IMR-90 (cell line): ENCODE data around the gene TFIP11. TPM values are rescaled to one million over a fixed set of nuclear protein-coding genes. Genes with fewer than 3 reads are reported as not detected.

Experiments used
- ATAC-seq: fragments of 200-7000 bp; cut with Tn5 transposase; 2 replicates; pipeline ENCODE4 v1.9.1; 2020; ENCODE audit warnings: low read depth, mild to moderate bottlenecking, moderate library complexity
- BruUV-seq: library from RNA; stranded (reverse); fragments of 400-500 nt; replicated peaks from 2 replicates; lab custom pipeline; 2021; lab: Mats Ljungman, UMichigan
- CTCF ChIA-PET: fragments of 300-600 bp; formaldehyde crosslinking; extraction: SDS; loops from one replicate; lab custom pipeline; 2021; ENCODE audit warnings: antibody characterized with exemption; lab: Yijun Ruan, JAX
- POLR2A ChIA-PET: fragments of 300-600 bp; sonication (Branson Sonifier 250); formaldehyde crosslinking; loops from one replicate; lab custom pipeline; 2022; ENCODE audit warnings: antibody characterized with exemption; ENCODE audit not compliant: unreplicated experiment; lab: Charles Lee
- DNase-seq: peaks from one replicate; pipeline ENCODE4 v3.0.0; 2013
- H2AFZ ChIP-seq: replicated peaks from 2 replicates; pipeline ENCODE3; 2013; ENCODE audit warnings: low read length, mild to moderate bottlenecking; ENCODE audit not compliant: poor library complexity
- H2AK5ac ChIP-seq: 2 replicates; pipeline ENCODE4 v1.6.1; 2013; ENCODE audit warnings: low read depth, low read length, inconsistent platforms
- H2AK9ac ChIP-seq: replicated peaks from 2 replicates; pipeline ENCODE3; 2013; ENCODE audit warnings: mild to moderate bottlenecking, low read depth, low read length, moderate library complexity; ENCODE audit not compliant: poor library complexity
- H2BK120ac ChIP-seq: 2 replicates; pipeline ENCODE4 v1.6.1; 2013; ENCODE audit warnings: low read depth, low read length, inconsistent platforms
- H2BK15ac ChIP-seq: 3 replicates; pipeline ENCODE4 v1.6.1; 2013; ENCODE audit warnings: low read depth, low read length, inconsistent platforms
- H2BK20ac ChIP-seq: 2 replicates; pipeline ENCODE4 v1.6.1; 2013; ENCODE audit warnings: low read depth, mild to moderate bottlenecking, inconsistent platforms, low read length, moderate library complexity
- H2BK5ac ChIP-seq: 2 replicates; pipeline ENCODE4 v1.6.1; 2013; ENCODE audit warnings: mild to moderate bottlenecking, low read depth, low read length, inconsistent platforms; ENCODE audit not compliant: poor library complexity, severe bottlenecking
- H3K14ac ChIP-seq: replicated peaks from 2 replicates; pipeline ENCODE4 v1.6.1; 2013; ENCODE audit warnings: low read depth, low read length, inconsistent platforms
- H3K18ac ChIP-seq: 2 replicates; pipeline ENCODE4 v1.6.1; 2013; ENCODE audit warnings: low read depth, low read length, control low read depth
- H3K23ac ChIP-seq: 2 replicates; pipeline ENCODE4 v1.6.1; 2013; ENCODE audit warnings: low read depth, low read length, inconsistent platforms
- H3K27ac ChIP-seq: 2 replicates; pipeline ENCODE4 v1.5.1; 2013; ENCODE audit warnings: mild to moderate bottlenecking, control low read depth, low read length; ENCODE audit not compliant: insufficient read depth
- H3K27me3 ChIP-seq: 2 replicates; pipeline ENCODE4 v1.6.1; 2013; ENCODE audit warnings: low read length; ENCODE audit not compliant: control insufficient read depth, insufficient read depth
- H3K36me3 ChIP-seq: 2 replicates; pipeline ENCODE4 v1.6.1; 2013; ENCODE audit warnings: low read length, mixed read lengths; ENCODE audit not compliant: control insufficient read depth, insufficient read depth
- H3K4ac ChIP-seq: 2 replicates; pipeline ENCODE4 v1.6.1; 2013; ENCODE audit warnings: low read depth, low read length, inconsistent platforms
- H3K4me1 ChIP-seq: 2 replicates; pipeline ENCODE4 v1.6.1; 2013; ENCODE audit warnings: low read length, mixed read lengths; ENCODE audit not compliant: control insufficient read depth, insufficient read depth
- H3K4me2 ChIP-seq: 2 replicates; pipeline ENCODE4 v1.6.1; 2013; ENCODE audit warnings: low read depth, mild to moderate bottlenecking, control low read depth, low read length, moderate library complexity
- H3K4me3 ChIP-seq: 2 replicates; pipeline ENCODE4 v1.5.1; 2013; ENCODE audit warnings: low read depth, mild to moderate bottlenecking, control low read depth, low read length, moderate library complexity; ENCODE audit not compliant: insufficient read depth
- H3K56ac ChIP-seq: 2 replicates; pipeline ENCODE4 v1.6.1; 2013; ENCODE audit warnings: low read length, inconsistent platforms; ENCODE audit not compliant: insufficient read depth; ENCODE audit errors: extremely low read depth
- H3K79me1 ChIP-seq, 2 experiments: 2 replicates each; pipeline ENCODE4 v1.6.1; 2013; ENCODE audit warnings: low read length in 2 of 2, inconsistent platforms in 1 of 2, low read depth in 1 of 2
- H3K9ac ChIP-seq: 2 replicates; pipeline ENCODE4 v1.6.1; 2013; ENCODE audit warnings: low read depth, low read length, control low read depth
- H3K9me1 ChIP-seq: 2 replicates; pipeline ENCODE4 v1.6.1; 2013; ENCODE audit warnings: low read length, inconsistent platforms; ENCODE audit not compliant: insufficient read depth
- H3K9me3 ChIP-seq: 2 replicates; pipeline ENCODE4 v1.6.1; 2013; ENCODE audit warnings: low read length; ENCODE audit not compliant: control insufficient read depth, insufficient read depth
- H4K20me1 ChIP-seq: 2 replicates; pipeline ENCODE4 v1.6.1; 2013; ENCODE audit warnings: low read length, inconsistent platforms; ENCODE audit not compliant: insufficient read depth
- H4K5ac ChIP-seq: 2 replicates; pipeline ENCODE4 v1.6.1; 2013; ENCODE audit warnings: mild to moderate bottlenecking, low read depth, low read length, control low read depth
- H4K8ac ChIP-seq, 2 experiments: 2 replicates each; pipeline ENCODE4 v1.6.1; 2013; ENCODE audit warnings: low read depth in 2 of 2, low read length in 2 of 2, control low read depth in 1 of 2, inconsistent platforms in 1 of 2
- H4K91ac ChIP-seq: 2 replicates; pipeline ENCODE4 v1.6.1; 2013; ENCODE audit warnings: low read depth, low read length, inconsistent platforms; ENCODE audit not compliant: insufficient read depth
- BHLHE40 ChIP-seq: fragments of 150-350 bp; IDR thresholded peaks from 2 replicates; pipeline ENCODE4 v1.6.1; 2016; ENCODE audit warnings: mild to moderate bottlenecking, low read depth, low read length
- CHD1 ChIP-seq: IDR thresholded peaks from 2 replicates; pipeline ENCODE4 v1.6.1; 2012; ENCODE audit warnings: low read depth, low read length, improper control_type of control experiment
- MAFK ChIP-seq: IDR thresholded peaks from 2 replicates; pipeline ENCODE4 v1.6.1; 2012; ENCODE audit warnings: low read depth, low read length, improper control_type of control experiment
- MAZ ChIP-seq: IDR thresholded peaks from 2 replicates; pipeline ENCODE4 v1.6.1; 2012; ENCODE audit warnings: low read depth, mild to moderate bottlenecking, low read length, improper control_type of control experiment, moderate library complexity, borderline replicate concordance
- NFE2L2 ChIP-seq: fragments of 150-350 bp; IDR thresholded peaks from 2 replicates; pipeline ENCODE4 v1.6.1; 2016; ENCODE audit warnings: low read depth, mild to moderate bottlenecking, low read length
- POLR2A ChIP-seq: IDR thresholded peaks from 2 replicates; pipeline ENCODE4 v1.6.1; 2012; ENCODE audit warnings: mild to moderate bottlenecking, low read depth, low read length
- RAD21 ChIP-seq: IDR thresholded peaks from 2 replicates; pipeline ENCODE4 v1.6.1; 2012; ENCODE audit warnings: low read length, improper control_type of control experiment
- RFX5 ChIP-seq: IDR thresholded peaks from 2 replicates; pipeline ENCODE4 v1.8.0; 2012; ENCODE audit warnings: low read depth, mild to moderate bottlenecking, low read length, moderate library complexity
- SMC3 ChIP-seq: fragments of 150-350 bp; IDR thresholded peaks from 2 replicates; pipeline ENCODE4 v1.6.1; 2016; ENCODE audit warnings: low read depth, mild to moderate bottlenecking, antibody characterized with exemption, low read length, moderate library complexity
- WGBS, 2 experiments: methylation state at CpG; one replicate each; pipeline versions ENCODE4 v1.1.5 to v1.1.7; 2013; ENCODE audit warnings: missing lambda C conversion rate in 2 of 2; ENCODE audit not compliant: insufficient read length in 1 of 2; ENCODE audit errors: extremely low coverage in 2 of 2; 5-methylcytosine and 5-hydroxymethylcytosine counted together
- dilution Hi-C: fragments of 300-500 bp; cut with HindIII; formaldehyde crosslinking; loops from one replicate; pipeline ENCODE4 v1.14.3; 2018; ENCODE audit warnings: low sequenced_read_pairs; ENCODE audit not compliant: unreplicated experiment
- in situ Hi-C: fragments of 300-500 bp; cut with MboI; formaldehyde crosslinking; loops from 3 replicates; pipeline ENCODE4 v1.14.3; 2019; ENCODE audit warnings: low sequenced_read_pairs, inconsistent platforms, mixed read lengths
- intact Hi-C: fragments of 100-400 bp; cut with micrococcal nuclease; formaldehyde crosslinking; loops from 2 replicates; pipeline ENCODE4 v1.10.0; 2022
- polyA plus RNA-seq, 3 experiments: library from polyadenylated mRNA; depleted of rRNA; stranded (reverse); fragments of >200 nt; gene quantifications; 2 replicates each; pipeline ENCODE4 v1.2.3, GENCODE V29; 2012; ENCODE audit warnings: low replicate concordance in 1 of 3
- total RNA-seq: library from RNA; depleted of rRNA; stranded (reverse); fragments of >200 nt; gene quantifications from 2 replicates; pipeline ENCODE4 v1.2.3, GENCODE V29; 2012
- TF ChIP-seq, protein P1 (sequence below): fragments of 150-350 bp; IDR thresholded peaks from 2 replicates; pipeline ENCODE4 v1.6.1; 2016; ENCODE audit warnings: low read depth, mild to moderate bottlenecking, low read length, moderate library complexity, borderline replicate concordance
- TF ChIP-seq, protein P2 (sequence below): fragments of 150-350 bp; IDR thresholded peaks from 2 replicates; pipeline ENCODE4 v1.6.1; 2017; ENCODE audit warnings: mild to moderate bottlenecking, antibody characterized with exemption, low read length, low read depth

The TFIP11 gene
- total and polyA plus RNA-seq, 2 of the 4 experiments (the other 2 are of a cell fraction): 22.5 to 43.2 TPM

DNA sequence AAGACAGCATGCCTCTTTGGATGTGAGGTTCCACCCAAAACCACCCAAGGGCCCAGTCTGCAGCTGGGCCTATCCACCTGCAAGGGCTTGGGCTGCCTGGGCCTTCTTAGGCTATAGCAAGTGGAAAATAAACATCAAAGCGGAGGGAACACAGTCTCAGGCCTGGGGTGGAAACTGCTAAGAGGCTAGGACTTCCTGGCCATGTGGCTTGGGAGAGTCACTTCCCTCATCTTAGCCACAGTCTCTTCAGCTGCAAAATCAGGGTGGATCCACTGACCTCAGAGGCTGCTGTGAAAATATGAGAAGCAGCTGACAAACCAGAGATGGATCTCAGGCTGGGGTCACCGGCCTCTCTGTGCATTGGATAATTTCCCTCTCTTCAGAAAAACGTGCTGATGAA is 30.6 kb upstream of the TFIP11 start:
- WGBS, 2 experiments: no CpG with 5 or more reads among the region's 3 CpGs
- no peak overlapping the region for H4K8ac ChIP-seq
- POLR2A ChIA-PET: no interaction called here

More for the DNA sequence above, 30.6 kb upstream of the TFIP11 start:
- Histone ChIP-seq H3K23ac (no peak overlapping the region), H3K4me2 (no peak overlapping the region), H3K56ac (no peak overlapping the region), H2AFZ (no peak overlapping the region), H4K5ac (no peak overlapping the region), H2AK5ac (no peak overlapping the region), H2BK120ac (no peak overlapping the region), H3K18ac (no peak overlapping the region), H3K9me3 (no peaks in the 10 kb centered on the region), H3K14ac (no peak overlapping the region), H2AK9ac (no peak overlapping the region), H2BK5ac (no peak overlapping the region), H2BK20ac (no peak overlapping the region), H3K79me1 (peaks cover 25 to 71% of the 10 kb centered on the region in 2 experiments), H3K9me1 (peaks cover 14% of the 10 kb centered on the region), H3K27ac (no peak overlapping the region), H3K9ac (no peak overlapping the region), H3K36me3 (peaks cover 17% of the 10 kb centered on the region), H3K4me3 (no peak overlapping the region), H2BK15ac (no peak overlapping the region), H3K4me1 (no peaks in the 10 kb centered on the region), H4K91ac (no peak overlapping the region), H4K20me1 (no peaks in the 10 kb centered on the region), H3K27me3 (no peaks in the 10 kb centered on the region), H3K4ac (no peak overlapping the region)
- intact Hi-C loops: no loop called here
- no peak for DNase-seq
- in situ Hi-C loops: no loop called here
- BruUV-seq: no TSS peak
- dilution Hi-C loops: no loop called here
- TF ChIP-seq, protein P1, sequence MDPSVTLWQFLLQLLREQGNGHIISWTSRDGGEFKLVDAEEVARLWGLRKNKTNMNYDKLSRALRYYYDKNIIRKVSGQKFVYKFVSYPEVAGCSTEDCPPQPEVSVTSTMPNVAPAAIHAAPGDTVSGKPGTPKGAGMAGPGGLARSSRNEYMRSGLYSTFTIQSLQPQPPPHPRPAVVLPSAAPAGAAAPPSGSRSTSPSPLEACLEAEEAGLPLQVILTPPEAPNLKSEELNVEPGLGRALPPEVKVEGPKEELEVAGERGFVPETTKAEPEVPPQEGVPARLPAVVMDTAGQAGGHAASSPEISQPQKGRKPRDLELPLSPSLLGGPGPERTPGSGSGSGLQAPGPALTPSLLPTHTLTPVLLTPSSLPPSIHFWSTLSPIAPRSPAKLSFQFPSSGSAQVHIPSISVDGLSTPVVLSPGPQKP: no peak
- TF ChIP-seq POLR2A (no peak), SMC3 (no peak), RAD21 (no peak), MAZ (no peak), CHD1 (no peak), RFX5 (no peak), NFE2L2 (no peak), MAFK (no peak), BHLHE40 (no peak)
- TF ChIP-seq, protein P2, sequence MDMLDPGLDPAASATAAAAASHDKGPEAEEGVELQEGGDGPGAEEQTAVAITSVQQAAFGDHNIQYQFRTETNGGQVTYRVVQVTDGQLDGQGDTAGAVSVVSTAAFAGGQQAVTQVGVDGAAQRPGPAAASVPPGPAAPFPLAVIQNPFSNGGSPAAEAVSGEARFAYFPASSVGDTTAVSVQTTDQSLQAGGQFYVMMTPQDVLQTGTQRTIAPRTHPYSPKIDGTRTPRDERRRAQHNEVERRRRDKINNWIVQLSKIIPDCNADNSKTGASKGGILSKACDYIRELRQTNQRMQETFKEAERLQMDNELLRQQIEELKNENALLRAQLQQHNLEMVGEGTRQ: no peak
- no peak for ATAC-seq
- CTCF ChIA-PET: no interaction called here
